ENCODE results near the gene OCEL1.
A peak's percentile ranks its signal among the peaks of the same experiment; 100 is the strongest.

Gene OCEL1

GRCh38 chr19:17236811-17237543 is 11.0 kb downstream of the OCEL1 start:
- no peak for FAIRE-seq
- DNase-seq (ENCODE audit: extremely low spot score, insufficient read length, low read depth) = no peak

DNA sequence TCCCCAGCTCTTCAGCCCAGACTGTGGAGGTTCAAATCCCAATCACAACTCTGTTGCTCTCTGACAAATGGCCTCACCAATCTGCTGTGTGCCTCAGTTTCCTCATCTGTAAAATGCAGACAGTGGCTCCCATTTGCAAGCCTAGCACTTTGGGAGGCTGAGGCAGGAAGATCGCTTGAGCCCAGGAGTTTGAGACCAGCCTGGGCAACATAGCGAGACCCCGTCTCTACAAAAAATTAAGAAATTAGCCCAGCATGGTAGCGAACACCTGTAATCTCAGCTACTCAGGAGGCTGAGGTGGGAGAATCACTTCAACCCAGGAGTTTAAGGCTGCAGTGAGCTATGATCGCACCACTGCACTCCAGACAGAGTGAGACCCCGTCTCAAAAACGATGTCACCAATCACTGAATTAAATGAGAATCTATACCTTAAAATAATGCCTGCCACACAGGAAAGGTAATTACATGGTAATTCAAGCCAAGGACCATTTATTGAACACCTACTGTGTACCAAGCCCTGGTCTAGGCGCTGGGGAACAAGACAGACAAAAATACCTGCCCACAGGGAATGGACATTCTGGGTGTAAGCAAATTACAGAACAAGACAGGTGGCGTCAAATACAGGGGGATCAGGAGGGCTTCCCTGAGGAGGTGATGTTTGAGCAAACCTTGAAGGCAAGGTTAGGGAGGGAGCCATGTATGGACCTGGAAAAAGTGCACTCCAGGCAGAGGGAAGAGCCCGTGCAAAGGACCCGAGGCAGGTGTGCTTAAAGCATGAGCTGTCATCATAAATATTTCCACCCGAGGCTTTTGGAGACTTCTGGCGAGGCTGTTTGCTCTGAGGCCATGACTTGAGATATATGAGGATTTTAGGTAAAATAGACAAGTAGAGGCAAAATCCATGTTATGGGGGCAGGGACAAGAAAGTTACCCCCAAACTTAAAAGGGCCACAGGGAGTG is 12.0 kb downstream of the OCEL1 start:
- DNase-seq (ENCODE audit: extremely low spot score, insufficient read length, low read depth) = no peak
- FAIRE-seq = no peak

- FAIRE-seq (no peak), DNase-seq (ENCODE audit: extremely low spot score, insufficient read length, low read depth) (no peak)
Measured at GRCh38 chr19:17240062-17240752, 14.2 kb downstream of the OCEL1 start.

DNA sequence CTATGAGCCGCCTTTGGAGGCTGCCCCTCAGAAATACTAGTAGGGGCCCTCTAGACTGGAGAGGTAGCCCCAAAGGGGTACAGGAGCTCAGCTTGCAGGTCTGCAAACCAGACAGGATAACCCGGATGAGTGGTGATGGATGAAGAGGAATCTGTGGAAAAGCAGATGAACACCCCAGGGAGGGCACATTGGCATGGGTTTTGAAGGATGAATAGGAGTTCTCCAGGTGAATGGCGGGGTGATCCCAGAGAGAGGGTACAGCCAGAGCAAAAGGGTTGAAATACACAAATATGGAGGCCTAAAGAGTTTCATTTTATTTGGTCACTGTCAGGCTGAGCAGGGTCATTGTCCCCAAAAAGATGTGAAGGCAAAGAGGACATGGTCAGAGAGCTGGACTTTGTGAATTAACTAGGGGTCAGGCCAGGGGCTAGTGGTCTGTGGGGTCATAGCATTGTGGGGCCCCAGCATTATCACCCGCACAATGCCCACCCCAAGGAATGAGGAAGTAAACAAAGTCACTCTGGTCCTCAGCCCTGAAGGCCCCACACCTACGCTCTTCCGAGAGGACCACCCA is 14.9 kb downstream of the OCEL1 start:
- DNase-seq (ENCODE audit: extremely low spot score, insufficient read length, low read depth) (no peak), FAIRE-seq (no peak)

GRCh38 chr19:17242431-17243208 is 16.6 kb downstream of the OCEL1 start:
- DNase-seq (ENCODE audit: extremely low spot score, insufficient read length, low read depth) = no peak
- FAIRE-seq = no peak

- DNase-seq (ENCODE audit: extremely low spot score, insufficient read length, low read depth) = no peak
- FAIRE-seq = no peak
Measured at GRCh38 chr19:17243211-17243829, 17.3 kb downstream of the OCEL1 start.

DNA sequence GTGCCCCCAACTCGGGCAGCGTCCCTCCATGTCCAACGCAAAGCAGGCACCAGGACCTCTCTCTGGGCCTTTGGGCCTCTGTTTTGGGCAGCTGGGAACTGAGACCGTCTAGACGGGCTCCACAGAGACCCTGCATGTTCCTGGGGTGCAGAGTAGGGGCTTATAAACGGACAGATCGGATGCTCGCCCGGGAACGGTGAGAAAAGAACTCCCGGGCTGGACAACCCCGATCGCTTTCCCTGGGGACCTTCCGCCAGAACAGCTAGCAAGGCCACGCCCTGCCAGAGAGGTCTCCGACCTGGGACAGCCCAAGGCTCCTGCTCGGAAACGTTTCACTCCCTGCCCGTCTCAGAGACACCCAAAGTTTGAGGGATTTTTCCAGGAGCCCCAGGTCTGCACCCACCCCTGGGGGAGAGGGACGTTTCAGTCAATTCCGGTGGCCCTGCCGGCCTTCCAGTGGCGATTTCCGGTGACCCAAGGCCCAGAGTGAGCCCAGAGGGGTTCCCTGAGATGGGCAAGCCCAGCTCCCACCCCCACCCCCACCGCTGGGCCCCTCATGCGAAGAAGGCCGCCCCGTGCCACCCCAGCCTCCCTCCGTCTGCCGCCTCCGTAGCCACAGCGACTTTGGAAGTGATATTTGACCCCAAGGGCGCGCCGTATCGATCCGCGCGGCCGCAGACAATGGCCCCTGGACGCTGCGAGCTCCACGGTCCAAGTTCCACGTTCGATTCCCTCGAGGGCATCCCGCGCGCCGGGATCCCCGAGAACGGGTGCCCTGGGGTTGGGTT is 18.0 kb downstream of the OCEL1 start:
- no peak for FAIRE-seq
- no peak for DNase-seq (ENCODE audit: extremely low spot score, insufficient read length, low read depth)

- FAIRE-seq (no peak), DNase-seq (ENCODE audit: extremely low spot score, insufficient read length, low read depth) (no peak)
Measured at GRCh38 chr19:17244618-17245534, 18.9 kb downstream of the OCEL1 start.

GRCh38 chr19:17245535-17245984 is 19.5 kb downstream of the OCEL1 start, which contains the start of gene NR2F6:
Gene NR2F6 (minus strand): TSS chr19:17245919. CDS start chr19:17245220, 699 bp downstream.
- DNase-seq (ENCODE audit: extremely low spot score, insufficient read length, low read depth) = peak; percentile 22
- no peak for FAIRE-seq

GRCh38 chr19:17246681-17247425 is 20.8 kb downstream of the OCEL1 start:
- no peak for FAIRE-seq
- no peak for DNase-seq (ENCODE audit: extremely low spot score, insufficient read length, low read depth)

DNA sequence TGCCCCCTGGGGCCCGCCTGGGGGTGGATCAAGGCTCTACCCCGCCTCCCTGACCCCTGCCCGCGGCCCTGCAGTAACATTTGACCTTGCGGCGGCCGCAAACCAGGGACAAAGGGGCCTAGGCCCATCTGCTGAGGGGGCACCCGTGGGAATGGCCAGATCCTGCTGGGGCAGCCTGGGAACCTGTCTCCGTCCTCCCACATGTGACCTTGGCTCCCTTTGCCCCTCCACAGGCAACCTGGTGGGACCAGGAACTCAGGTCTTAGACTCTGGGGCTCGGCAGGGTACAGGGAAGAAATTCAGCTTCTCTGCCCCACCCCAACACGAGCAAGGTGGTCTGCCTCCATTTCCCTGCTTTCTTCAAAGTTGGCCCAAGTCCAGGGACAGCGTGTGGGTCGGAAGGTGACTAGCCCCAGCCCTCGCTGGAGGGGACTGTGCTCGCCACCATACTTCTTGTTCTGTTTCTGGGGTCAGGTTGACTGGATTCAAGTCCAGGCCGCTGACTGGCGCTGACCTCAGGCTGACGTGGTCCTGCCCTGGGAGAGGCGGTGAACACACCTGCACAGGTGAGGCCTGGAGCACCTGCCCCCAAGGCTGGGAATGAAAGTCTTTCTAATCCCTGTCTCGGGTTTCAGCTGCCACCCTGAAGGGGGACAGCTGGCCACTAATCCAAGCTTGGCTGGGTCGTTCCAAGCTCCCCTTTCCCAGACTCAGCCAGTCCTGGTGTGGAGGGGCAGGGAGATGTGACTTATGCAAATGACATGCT is 22.2 kb downstream of the OCEL1 start:
- FAIRE-seq (no peak), DNase-seq (ENCODE audit: extremely low spot score, insufficient read length, low read depth) (no peak)

DNA sequence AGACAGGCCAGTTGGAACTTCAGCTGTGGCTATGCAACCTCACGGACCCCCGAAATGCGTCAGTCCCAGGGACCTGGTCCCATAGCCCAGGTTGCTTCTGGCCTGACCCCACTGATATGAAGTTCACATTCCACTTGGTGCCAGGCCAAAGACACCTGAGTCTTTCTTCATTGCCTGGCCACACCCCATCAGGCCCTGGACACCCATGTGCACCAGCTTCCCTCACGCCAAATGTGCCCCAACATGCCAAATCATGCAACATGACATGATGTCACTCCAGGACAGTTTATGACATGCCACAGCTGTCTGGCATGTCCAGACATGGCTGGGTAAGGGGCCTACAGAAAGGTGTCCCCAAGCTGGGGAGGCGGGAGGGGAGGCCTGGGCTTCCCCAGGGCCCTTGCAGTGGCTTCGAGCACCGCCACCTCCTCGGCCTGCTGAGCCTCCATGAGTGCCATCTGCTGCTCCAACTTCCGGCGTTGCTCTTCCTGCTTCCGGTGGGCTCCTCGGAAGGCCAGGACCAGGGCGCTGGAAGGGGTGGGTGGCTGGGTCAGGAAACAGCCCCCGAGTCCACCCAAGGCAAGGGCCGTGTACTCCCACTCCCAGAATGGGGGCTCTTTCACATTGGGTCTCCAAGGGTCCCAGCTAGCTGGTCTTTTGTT is 24.0 kb downstream of the OCEL1 start:
- FAIRE-seq (no peak), DNase-seq (ENCODE audit: extremely low spot score, insufficient read length, low read depth) (no peak)

GRCh38 chr19:17254636-17255035 is 28.6 kb downstream of the OCEL1 start:
- no peak for FAIRE-seq

DNA sequence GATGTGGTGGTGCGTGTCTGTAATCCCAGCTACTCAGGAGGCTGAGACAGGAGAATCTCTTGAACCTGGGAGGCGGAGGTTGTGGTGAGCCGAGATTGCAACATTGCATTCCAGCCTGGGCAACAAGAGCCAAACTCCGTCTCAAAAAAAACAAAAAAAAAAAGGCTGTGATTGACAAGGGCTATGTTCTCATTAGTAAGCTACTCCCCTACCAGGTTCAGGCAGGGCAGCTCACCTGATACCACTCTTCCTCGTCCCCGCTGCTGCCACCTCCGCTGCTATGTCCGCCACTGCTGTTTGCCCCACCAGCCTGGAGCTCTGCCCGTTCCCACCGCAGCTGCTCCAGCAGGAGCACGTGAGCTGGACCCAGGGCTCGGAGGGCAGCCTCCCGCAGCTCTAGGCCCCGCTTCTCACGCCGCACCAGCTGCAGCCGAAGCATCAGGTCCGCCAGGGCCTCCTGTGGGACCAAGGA is 29.2 kb downstream of the OCEL1 start:
- FAIRE-seq (no peak), DNase-seq (ENCODE audit: extremely low spot score, insufficient read length, low read depth) (no peak)

More at GRCh38 chr19:17254636-17255035, 28.6 kb downstream of the OCEL1 start:
- no peak for DNase-seq (ENCODE audit: extremely low spot score, insufficient read length, low read depth)

GRCh38 chr19:17256130-17256529 is 30.1 kb downstream of the OCEL1 start:
- no peak for FAIRE-seq
- DNase-seq (ENCODE audit: extremely low spot score, insufficient read length, low read depth) = no peak

Data from GM18507 (cell line).